ENCODE results near the gene CBX8.

CBX8 gene

DNA sequence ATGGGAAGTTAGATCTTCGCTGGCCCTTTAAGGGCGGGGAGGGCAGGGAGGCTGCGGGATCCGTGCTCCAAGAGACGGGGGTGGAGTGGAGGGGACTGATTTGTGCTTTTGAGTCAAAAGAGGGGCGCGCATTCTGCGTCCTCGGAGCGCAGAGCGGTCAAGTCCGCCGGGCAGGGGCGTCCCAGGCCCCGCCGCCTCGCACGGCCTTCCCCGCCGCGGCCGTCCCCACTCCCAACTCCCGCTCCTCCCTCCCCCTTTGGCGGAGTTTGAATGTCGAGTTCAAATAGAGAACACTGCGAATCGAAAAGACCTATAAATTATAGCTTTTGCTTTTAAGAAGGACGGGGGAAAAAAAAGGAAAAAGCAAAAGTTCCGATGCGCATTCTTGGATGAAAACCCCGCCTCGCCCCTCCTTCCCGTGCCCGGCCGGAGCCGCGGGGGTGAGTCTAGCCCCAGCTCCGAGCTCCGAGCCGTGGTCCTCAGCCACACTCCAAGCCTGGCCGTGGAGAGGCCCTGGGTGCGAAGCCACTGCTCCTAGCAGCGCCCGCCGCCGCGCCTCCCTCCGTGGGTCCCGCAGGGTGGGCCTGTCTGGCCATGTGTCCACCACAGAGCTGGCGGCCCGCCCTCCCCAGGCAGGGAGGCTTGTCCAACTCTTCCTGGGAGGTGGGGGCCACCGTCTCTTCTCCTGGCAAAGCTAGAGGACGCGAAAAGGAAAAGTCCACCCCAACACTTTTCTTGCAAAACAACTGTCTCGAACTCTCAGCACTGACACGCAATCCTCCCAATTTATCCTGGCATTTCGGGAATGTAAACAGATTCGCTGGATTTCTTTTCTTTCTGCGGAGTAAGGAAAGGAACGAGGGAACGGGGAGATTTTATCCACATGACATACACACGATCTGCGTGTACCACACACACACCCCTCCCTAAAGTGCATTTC, 3.6 kb downstream of the CBX8 start:
- no peak for TF ChIP-seq CTCF (IDR thresholded peaks at IDR 0.05; ENCODE audit: borderline replicate concordance, insufficient read depth, low read depth, low read length)
- H3K4me3 ChIP-seq (ENCODE audit: low read depth, low read length), result no peak overlapping the region

DNA sequence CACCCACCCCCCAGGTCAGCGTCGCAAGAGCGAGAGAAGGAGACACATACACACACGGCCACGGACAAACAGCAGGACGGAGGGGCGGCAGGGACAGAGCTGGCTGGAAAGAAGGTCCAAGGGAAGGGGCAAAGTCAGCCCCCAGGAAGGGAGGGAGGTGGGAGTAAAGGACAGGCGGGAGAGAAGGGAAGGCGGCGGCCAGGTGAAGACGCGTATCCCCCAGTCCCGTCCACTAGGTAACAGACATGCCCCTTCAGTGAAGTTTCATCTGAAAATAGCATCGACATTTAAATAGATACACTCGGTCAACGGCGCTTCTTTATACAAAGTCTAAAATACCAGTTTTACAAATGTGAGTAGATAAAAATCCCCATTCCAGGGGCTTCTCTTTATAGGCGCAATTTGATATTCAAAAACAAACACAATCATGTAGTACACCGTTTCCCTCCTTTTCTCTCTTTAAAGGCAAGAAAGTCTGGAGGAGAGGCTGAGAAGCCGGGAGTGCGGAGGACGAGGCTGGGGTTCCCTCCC, 4.5 kb downstream of the CBX8 start:
- H3K4me3 ChIP-seq (ENCODE audit: low read depth, low read length), result no peak overlapping the region
- no peak for TF ChIP-seq CTCF (IDR thresholded peaks at IDR 0.05; ENCODE audit: borderline replicate concordance, insufficient read depth, low read depth, low read length)

DNA sequence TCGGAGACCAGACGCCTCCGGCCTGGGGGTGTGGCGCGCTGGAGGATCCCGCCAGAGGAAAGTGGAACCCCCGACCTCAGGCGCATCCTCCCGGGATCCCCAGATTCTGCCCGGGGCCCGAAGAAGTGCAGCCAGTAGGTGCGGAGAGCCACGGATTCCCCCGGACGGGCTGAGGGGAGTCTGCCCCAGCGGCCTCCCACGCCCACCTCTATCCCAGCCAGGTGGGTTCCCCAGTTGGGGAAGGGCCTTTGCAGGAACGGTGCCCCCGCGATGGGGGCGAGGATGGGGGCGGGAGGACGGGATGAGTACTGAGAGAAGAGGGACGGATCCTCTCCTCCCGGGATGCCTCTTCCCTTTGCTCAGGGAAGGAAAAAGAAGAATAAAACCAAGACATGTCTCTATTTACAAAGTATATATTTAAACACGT, 5.1 kb downstream of the CBX8 start:
- no peak overlapping the region for H3K4me3 ChIP-seq (ENCODE audit: low read depth, low read length)
- no peak for TF ChIP-seq CTCF (IDR thresholded peaks at IDR 0.05; ENCODE audit: borderline replicate concordance, insufficient read depth, low read depth, low read length)

DNA sequence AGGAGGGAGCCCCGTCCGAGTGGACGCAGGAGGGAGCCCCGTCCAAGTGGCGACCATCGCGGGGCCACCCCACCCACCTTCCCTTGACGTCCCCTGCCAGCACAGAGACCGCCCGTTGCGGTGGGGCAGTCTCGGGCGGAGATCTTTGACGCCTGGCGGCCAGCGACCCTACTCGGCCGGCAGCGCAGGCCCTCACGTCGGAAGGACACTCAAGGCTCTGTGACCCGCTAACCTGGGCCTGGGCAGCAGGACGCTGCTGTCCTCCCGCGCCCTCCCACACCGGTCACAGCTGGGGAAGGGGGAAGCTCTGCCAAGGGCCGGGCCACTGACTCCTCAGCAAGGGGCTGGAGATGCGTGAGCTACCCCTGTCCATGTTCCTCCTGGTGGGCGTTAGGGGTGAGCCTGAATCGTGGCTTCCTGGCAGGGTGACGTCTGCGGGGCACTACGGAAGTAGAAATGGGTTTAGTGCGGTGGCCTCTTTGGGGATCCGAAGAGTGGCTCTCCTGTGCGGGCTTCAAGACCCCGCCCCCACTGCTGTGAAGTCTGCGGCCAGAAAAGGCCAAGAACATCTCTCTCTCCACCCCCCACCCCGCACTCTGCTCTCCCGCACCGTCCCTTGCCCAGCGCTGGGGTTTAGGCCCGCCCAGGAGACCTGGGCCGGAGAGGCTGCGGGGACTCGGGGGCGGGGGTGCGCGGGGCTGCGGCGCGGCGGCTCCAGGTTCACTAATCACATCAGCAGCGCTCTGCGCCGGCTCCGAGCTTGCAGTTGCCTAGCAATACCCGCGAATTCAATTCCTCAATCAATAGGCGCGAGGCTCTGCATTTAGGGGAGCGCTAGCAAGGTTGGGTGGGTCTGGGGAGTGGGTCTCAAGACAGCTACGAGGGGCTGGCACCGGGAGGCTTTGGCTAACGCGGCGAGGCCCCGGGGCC, 5.8 kb downstream of the CBX8 start:
- no peak overlapping the region for H3K4me3 ChIP-seq (ENCODE audit: low read depth, low read length)

DNA sequence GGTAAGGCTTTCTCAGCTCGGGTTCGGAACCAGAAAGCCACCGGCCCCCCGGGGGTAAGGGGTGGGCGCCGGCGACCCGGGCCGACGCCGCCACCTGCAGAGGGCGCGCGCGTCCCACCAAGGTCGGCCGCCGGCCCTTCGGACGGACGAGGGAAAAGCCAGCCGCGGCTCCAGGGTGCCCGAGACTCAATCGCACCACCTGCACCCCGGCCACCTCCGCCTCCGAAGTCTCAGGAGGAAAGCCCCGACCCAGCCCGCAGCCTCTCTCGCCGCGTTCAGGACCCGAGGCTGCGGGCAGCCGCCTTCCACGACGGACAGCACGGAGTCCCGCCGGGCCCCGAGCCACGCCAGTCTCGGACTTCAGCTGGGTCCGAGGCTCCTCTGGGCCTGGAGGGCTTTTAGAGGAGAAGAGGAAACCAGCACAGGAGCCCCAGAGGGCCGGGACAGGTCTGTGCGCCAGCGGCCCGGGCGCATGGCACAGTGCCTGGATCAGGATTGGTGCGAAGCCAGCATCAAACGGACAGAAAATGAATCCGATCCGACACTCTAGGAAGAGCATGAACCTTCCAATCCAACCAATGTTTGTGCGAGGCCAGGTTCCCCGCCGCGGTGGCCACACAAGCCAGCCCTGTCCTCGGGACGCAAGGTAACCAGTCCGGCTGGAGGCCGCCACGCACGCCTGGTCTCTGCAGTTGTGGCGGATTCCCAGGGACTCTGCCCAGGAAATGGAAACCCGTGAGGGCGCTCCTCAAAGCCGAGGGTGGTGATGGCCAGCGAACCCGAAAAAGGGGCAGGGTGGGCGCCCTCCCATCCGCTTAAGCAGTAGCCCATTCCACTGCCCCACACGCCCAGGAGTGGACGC, 6.7 kb downstream of the CBX8 start:
- peak; percentile 85 for TF ChIP-seq CTCF (IDR thresholded peaks at IDR 0.05; ENCODE audit: borderline replicate concordance, insufficient read depth, low read depth, low read length)
- H3K4me3 ChIP-seq (ENCODE audit: low read depth, low read length), result no peak overlapping the region

More for the DNA sequence above, 5.8 kb downstream of the CBX8 start:
- TF ChIP-seq CTCF (IDR thresholded peaks at IDR 0.05; ENCODE audit: borderline replicate concordance, insufficient read depth, low read depth, low read length), result no peak
